IMR-90 (cell line): ENCODE measurements around the gene CCN2. TPM values are rescaled to one million over a fixed set of nuclear protein-coding genes. Genes with fewer than 3 reads are reported as not detected.
A peak's percentile ranks its signal among the peaks of the same experiment; 100 is the strongest.

Experiments
- FOS ChIP-seq: fragments of 150-350 bp; IDR thresholded peaks from 2 replicates; pipeline ENCODE4 v1.6.1; 2016; ENCODE audit warnings: low read depth, low read length
- NFE2L2 ChIP-seq: fragments of 150-350 bp; IDR thresholded peaks from 2 replicates; pipeline ENCODE4 v1.6.1; 2016; ENCODE audit warnings: low read depth, mild to moderate bottlenecking, low read length
- polyA plus RNA-seq, 3 experiments: library from polyadenylated mRNA; depleted of rRNA; stranded (reverse); fragments of >200 nt; gene quantifications; 2 replicates each; pipeline ENCODE4 v1.2.3, GENCODE V29; 2012; ENCODE audit warnings: low replicate concordance in 1 of 3
- total RNA-seq: library from RNA; depleted of rRNA; stranded (reverse); fragments of >200 nt; gene quantifications from 2 replicates; pipeline ENCODE4 v1.2.3, GENCODE V29; 2012
- TF ChIP-seq, protein P1 (sequence below): fragments of 150-350 bp; IDR thresholded peaks from 2 replicates; pipeline ENCODE4 v1.6.1; 2016; ENCODE audit warnings: low read depth, mild to moderate bottlenecking, low read length, moderate library complexity, borderline replicate concordance

Gene CCN2
- total and polyA plus RNA-seq, 2 of the 4 experiments (the other 2 are of a cell fraction) = 148 to 1,205 TPM

DNA sequence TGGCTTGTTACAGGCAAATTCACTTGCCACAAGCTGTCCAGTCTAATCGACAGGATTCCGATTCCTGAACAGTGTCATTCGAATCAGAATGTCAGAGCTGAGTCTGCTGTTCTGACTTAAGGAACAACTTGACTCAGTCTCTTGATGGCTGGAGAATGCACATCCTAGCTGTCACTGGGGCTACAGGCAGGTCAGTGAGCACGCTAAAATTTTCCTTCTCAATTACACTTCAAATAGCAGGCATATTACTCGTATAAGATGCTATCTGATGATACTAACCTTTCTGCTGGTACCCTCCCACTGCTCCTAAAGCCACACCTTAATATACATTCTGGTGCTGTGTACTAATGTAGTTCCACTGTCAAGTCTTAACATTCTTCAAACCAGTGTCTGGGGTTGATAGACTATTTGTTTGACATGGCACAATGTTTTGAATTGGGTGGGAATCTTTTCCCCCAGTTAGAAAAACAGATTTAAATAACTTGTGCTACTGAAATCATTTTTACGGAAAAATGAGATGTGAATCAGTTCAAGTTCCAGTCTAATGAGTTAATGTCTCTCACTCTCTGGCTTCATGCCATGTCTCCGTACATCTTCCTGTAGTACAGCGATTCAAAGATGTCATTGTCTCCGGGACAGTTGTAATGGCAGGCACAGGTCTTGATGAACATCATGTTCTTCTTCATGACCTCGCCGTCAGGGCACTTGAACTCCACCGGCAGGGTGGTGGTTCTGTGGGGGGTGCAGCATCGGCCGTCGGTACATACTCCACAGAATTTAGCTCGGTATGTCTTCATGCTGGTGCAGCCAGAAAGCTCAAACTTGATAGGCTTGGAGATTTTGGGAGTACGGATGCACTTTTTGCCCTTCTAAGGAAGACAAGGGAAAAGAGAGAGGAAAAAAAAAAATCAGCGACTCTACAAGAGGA is 2.2 kb downstream of the CCN2 start (continued):
- TF ChIP-seq, protein P1, sequence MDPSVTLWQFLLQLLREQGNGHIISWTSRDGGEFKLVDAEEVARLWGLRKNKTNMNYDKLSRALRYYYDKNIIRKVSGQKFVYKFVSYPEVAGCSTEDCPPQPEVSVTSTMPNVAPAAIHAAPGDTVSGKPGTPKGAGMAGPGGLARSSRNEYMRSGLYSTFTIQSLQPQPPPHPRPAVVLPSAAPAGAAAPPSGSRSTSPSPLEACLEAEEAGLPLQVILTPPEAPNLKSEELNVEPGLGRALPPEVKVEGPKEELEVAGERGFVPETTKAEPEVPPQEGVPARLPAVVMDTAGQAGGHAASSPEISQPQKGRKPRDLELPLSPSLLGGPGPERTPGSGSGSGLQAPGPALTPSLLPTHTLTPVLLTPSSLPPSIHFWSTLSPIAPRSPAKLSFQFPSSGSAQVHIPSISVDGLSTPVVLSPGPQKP = no peak
- TF ChIP-seq NFE2L2 = peak; percentile 36; the same call in 1 of the 2 replicates
- TF ChIP-seq FOS = 0 out of 2 replicates have a peak, but pooled peaks have one; percentile 4
